GM21526 (cell line): ENCODE measurements around the gene GALNT9.
"Not testable (repeated sequence)": the region's sequence is repeated elsewhere in the genome, so short reads cannot be mapped to it uniquely, and the experiment has no call there.

Experiments used
- ATAC-seq: cut with Tn5 transposase; IDR thresholded peaks from one replicate; pipeline ENCODE4 v1.9.1; 2021; ENCODE audit warnings: moderate library complexity; ENCODE audit not compliant: unreplicated experiment, low FRiP score

The GALNT9 gene

GRCh38 chr12:132206046-132206434 lies 123.3 kb downstream of the GALNT9 start:
- ATAC-seq, result no peak

DNA sequence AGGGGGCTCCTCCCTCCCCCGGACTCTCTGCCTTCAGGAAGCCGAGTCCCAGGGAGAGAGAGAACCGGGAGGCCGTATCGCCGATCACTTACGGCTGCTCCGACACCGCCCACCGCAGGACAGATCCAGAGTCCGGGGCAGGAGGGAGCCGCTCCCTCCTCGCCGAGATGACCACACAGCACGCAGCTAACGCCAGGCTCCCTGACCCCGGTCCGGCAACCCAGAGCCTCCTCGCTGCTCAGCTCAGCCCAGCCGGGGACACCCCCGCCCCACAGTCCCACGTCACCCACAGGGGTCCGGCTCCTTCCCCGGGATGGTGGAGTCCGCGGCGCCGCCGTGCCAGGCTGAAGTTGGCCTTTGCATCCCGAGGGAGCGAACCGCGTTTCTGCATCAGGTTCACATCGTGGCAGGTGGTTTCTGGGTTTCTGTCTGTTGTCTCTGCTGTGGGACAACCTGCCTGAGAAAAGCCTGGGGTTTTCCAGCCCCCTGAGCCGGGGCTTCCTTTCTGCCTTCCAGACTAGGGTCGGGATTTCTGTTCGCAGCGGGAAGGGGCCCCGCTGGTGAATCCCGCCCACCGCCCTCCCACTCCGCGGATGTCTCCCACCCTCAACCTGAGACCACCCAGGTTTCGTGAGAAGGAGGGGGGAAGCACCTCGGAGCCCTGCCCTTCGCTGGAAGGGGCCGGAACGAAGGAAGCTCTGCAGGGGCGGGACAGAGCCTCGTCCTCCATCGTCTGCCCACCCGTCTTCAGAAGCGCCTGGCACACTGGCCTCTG lies 123.9 kb downstream of the GALNT9 start:
- no peak for ATAC-seq

- ATAC-seq, result no peak
These were observed 124.6 kb downstream of the GALNT9 start for GRCh38 chr12:132204793-132205270.

DNA sequence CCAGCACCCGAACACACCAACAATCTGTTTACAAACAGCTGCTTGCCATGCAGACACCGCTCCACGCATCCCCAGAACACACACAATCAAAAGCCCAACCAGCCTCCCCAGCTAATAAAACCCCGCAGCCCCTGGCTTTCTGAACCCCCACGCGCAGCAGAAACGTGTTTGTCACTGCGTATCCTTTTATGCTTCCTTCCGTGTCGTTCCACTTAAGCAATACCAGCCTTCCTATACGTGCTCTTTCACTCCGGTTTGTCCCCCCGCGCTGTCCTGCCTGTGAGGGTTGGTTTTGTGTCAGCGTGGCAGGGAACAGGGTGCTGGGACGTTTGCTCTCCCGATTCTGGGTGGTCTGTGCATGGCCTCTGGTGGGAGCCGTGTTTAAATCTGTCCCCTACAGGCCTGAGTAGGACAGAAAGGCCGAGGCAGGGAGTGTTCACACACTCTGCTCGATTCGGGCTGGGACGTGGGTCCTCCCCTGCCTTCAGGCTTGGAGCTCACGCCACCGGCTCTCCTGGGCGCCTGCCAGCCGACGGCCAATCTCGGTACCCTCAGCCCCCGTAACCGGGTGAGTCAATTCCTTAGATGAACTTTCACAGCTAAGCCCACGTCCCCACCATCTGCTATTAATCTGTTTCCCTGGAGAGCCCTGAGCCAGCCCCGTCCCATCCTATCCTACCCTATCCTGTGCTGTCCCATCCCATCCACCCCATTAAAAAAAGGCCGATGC lies 125.2 kb downstream of the GALNT9 start:
- ATAC-seq, result no peak

GRCh38 chr12:132202929-132203721 lies 126.3 kb downstream of the GALNT9 start:
- no peak for ATAC-seq

- no peak for ATAC-seq
These were observed 127.8 kb downstream of the GALNT9 start for GRCh38 chr12:132201391-132202120.

DNA sequence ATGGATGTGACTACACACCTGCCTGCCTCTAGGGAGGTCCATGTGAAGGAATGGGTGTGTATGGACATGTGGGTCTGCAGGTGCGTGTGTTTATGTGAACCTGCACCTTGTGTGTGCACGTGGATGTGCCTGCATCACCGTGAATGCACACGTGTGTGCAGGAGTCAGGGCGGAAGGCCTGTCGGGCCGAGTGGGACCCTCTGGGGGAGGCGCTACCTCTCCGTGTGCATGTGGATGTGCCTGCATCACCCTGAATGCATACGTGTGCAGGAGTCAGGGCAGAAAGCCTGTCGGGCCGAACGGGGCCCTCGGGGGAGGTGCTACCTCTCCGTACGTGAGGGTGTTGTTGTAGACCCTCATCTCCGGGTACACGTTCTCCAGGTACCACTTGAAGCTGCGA lies 128.6 kb downstream of the GALNT9 start:
- ATAC-seq, result no peak

- no peak for ATAC-seq
These were observed 129.7 kb downstream of the GALNT9 start for GRCh38 chr12:132199526-132200319.

DNA sequence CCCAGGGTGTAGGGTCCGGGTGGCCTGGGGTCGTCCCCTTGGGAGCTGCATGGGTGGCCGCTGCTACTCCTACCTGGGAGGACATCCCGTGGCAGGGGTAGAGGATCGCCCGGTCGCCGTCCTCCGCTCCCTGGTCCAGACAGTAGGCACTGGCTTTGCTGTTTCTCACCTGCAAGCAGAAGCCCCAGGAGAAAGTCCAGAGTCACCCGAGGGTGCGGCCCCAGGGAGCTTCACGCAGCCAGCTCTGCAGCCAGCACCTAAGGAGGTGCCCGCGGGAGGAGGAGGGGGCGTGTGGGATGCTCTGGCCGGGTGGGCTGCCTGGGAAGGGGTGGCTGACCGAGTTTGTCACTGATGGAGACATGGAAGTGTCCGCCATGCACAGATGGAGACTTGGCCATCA lies 130.3 kb downstream of the GALNT9 start:
- no peak for ATAC-seq

GRCh38 chr12:132197581-132198354 lies 131.6 kb downstream of the GALNT9 start:
- ATAC-seq, result no peak

DNA sequence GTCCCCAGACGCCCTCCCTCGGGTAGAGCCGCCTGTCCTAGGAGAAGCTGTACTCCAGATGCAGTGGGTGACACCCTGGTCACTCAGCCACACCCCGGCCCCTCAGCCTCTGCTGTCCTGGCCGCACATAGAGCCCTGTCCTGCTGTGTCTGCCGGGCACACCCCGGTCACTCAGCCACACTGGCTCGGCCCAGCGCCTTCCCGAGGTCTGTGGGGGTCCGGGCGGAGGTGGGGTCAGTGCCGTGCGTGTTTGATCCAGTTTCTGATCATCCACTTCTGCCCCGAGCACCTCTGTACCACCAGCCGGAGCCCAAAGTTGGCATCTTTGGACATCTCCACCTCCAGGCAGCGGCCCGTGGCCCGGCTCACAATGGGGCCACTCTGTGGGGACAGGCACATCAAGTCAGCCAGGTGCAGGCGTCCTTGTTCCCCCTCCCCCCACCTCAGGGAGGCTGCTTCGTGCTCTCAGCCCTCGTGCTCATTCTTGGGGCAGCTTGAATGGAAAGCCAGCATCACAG lies 132.5 kb downstream of the GALNT9 start:
- no peak for ATAC-seq

DNA sequence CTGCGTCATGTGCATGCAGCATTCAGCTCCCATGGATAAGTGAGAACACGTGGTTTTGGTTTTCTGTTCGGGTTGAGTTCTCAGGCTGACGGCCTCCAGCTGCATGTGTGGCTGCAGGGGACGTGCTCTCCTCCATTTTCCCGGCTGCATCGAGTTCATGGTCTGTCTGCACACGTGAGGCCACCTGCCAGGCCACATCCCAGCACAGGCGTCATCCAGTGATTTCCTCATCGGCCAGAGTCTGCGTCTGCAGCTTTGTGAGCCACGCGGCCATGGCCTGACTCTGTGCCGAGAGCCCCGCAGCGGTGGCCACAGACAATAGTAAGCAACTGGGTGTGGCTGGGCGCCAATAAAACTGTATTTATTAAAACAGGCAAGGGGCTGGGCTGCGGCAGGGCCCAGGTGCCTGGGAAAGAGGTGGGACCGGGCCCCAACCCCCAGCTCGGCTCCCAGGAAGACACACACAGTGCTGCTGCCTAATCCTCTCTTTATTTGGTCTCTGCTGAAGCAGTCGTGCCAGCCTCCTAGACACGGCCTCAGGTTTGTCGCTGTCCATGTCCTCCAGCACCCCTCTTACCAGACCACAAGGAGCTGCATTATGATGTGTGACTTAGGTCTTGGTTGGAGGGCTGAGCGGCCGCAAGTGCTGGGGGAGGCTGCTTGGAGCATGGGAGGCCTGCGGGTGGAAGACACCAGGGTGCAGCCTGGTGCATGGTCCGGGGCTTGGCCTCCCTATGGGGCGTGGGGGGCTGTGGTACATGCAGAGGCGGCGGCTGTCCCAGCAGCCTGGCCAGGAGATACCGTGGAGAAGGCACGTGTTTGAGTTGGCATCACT lies 133.1 kb downstream of the GALNT9 start:
- ATAC-seq, result no peak

DNA sequence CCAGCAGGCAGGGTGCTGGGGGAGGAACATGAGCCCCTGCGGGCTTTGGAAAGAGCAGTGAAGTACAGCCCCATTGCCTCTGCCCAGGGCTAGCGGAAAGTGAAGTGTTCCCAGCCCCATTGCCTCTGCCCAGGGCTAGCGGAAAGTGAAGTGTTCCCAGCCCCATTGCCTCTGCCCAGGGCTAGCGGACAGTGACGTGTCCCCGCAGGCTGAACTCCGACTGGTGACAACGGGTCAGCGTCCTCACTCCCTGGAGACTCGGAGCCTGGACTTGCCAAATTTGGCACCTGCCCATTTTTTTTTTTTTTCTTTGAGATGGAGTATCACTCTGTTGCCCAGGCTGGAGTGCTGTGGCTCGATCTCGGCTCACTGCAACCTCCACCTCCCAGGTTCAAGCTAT lies 134.1 kb downstream of the GALNT9 start:
- ATAC-seq, result not testable (repeated sequence)

GRCh38 chr12:132194556-132194955 lies 134.8 kb downstream of the GALNT9 start:
- ATAC-seq, result no peak

DNA sequence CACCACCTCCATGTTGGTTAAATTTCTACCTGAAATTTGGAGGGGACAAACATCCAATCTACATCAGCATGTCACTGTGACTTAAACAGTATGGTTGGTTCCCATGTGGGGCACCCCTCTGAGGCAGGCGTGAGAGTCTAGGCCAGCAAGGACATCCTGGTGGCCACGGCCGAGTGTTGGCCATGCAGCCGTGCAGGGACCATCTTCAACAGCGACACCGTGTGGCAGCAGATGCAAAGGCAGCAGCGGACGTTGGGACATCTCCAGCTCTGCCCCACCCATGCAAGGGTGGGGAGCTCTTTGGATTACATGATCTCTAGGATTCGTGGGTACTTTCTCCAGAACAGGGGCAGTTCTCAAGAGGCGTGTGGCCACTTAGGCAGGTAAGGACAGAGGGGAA lies 135.3 kb downstream of the GALNT9 start:
- ATAC-seq, result no peak

DNA sequence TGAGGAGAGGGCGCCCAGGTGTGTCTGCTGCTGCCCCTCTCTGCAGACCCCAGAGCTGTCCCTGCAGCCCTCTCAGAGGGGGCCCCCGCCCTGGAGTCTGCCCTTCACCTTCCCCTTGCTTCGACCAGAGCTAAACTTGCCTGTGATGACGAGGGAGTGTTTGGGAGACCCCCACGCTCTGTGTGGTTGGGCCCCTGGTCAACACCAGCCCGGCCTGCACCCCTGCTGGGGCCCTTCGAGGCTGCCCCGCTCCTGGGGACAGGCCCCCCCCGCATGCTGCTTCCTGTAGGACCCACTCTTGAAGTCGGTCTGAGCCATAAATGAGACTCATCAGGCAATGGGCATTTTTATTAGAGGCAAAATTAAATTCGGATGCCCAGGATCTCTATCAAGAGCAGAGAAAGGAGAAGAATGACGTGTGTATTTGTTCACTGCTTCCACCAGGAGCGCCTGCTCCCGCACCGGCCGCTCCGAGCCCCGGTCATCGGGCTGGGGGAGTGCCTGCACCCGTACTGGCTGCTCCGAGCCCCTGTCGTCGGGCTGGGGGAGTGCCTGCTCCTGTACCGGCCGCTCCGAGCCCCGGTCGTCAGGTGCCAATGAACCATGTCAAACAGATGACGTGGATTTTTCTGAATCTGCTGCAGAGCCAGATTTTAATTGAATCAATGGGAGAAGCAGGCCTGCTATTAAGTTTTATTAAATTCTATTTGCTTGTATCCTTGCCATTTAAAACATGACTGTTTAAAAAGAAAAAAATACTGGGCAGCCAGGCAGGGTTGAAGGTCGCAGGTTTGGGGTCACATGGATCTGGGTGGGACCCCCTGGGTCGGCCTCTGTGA lies 137.5 kb downstream of the GALNT9 start:
- no peak for ATAC-seq
